GM18951 (cell line): ENCODE results near the gene RAB9B.

ENCODE experiments used
- POLR2A ChIP-seq: IDR thresholded peaks from 4 replicates; pipeline ENCODE4 v1.6.1; 2011; ENCODE audit warnings: mild to moderate bottlenecking; ENCODE audit not compliant: insufficient read length, insufficient read depth; ENCODE audit errors: extremely low read depth
- in situ Hi-C: fragments of 300-500 bp; cut with MboI; formaldehyde crosslinking; loops from one replicate; pipeline ENCODE4 v1.12.0; 2022; ENCODE audit warnings: low sequenced_read_pairs, mixed read lengths, inconsistent platforms; ENCODE audit not compliant: unreplicated experiment

Gene RAB9B

GRCh38 chrX:103831342-103831802, 685 bp downstream of the RAB9B start:
- in situ Hi-C loops, result loop anchor here (25.0 kb wide), 1 partner anchor 306 kb away; no protein-coding TSS in a partner anchor

DNA sequence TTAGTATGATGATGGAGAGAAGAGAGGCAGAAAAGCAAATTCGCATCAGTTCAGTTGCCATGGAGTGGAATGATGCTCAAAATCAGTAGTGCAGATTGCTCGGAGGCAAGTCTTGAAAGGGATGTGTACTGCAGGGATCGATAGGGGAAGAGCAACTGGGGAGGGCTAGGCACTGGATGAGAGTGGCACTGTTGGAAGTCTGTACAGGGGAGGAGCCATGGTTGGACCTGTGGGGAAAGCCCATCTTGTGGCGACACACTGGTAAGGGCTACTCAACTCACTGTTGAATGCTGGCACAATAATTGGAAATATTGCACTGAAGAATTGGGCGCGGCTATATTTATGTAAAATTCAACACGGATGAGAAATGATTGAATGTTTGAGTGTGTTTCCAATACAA, 1.2 kb downstream of the RAB9B start:
- in situ Hi-C loops, result loop anchor here (25.0 kb wide), 1 partner anchor 306 kb away; no protein-coding TSS in a partner anchor
- no peak for TF ChIP-seq POLR2A

More at GRCh38 chrX:103831342-103831802, 685 bp downstream of the RAB9B start:
- TF ChIP-seq POLR2A, result no peak

GRCh38 chrX:103828529-103828928, 3.5 kb downstream of the RAB9B start:
- in situ Hi-C loops, result loop anchor here (25.0 kb wide), 1 partner anchor 309 kb away; no protein-coding TSS in a partner anchor
- no peak for TF ChIP-seq POLR2A

DNA sequence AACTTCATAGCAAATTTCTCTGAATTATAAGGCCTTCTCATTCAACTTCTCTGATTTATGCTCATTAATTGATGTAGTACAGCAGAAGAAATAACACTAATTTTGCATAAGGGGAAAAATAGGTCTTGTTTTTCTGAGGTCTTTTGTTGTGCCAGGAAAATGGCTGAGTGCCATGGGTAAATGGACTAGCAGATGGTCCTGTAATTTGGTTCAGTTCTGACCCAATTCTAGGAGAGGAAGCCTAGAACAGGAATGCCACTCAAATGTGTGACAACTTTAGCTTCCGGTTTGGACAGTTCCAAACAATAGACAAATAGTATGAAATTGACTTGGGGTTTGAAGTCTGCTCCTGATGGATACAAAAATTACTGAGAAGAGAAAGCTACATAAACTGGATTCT, 6.2 kb downstream of the RAB9B start:
- TF ChIP-seq POLR2A, result no peak
- in situ Hi-C loops, result loop anchor here (25.0 kb wide), 1 partner anchor 311 kb away; no protein-coding TSS in a partner anchor

DNA sequence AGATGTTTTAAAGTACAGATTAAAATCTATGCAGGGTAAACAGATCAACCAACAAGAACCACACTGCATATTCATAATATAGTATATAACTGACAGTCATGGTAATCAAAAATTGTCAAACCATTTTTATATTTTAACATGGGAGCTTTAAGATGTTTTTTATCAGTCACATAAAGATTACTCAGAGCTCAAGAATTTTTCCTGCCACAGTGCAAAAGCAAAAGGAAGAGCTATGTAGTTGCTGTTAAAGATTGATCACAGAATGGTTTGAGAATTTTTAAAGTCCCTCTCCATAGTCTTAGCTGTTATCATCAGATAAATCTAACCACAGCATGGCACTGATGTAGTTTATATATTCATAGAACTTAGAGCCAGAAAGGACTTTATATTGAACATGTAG, 8.5 kb downstream of the RAB9B start:
- TF ChIP-seq POLR2A, result no peak
- in situ Hi-C loops, result loop anchor here (25.0 kb wide), 1 partner anchor 286 kb away; no protein-coding TSS in a partner anchor

- in situ Hi-C loops, result loop anchor here (25.0 kb wide), 1 partner anchor 284 kb away; no protein-coding TSS in a partner anchor
Measured at GRCh38 chrX:103820802-103821201, 11.3 kb downstream of the RAB9B start.

DNA sequence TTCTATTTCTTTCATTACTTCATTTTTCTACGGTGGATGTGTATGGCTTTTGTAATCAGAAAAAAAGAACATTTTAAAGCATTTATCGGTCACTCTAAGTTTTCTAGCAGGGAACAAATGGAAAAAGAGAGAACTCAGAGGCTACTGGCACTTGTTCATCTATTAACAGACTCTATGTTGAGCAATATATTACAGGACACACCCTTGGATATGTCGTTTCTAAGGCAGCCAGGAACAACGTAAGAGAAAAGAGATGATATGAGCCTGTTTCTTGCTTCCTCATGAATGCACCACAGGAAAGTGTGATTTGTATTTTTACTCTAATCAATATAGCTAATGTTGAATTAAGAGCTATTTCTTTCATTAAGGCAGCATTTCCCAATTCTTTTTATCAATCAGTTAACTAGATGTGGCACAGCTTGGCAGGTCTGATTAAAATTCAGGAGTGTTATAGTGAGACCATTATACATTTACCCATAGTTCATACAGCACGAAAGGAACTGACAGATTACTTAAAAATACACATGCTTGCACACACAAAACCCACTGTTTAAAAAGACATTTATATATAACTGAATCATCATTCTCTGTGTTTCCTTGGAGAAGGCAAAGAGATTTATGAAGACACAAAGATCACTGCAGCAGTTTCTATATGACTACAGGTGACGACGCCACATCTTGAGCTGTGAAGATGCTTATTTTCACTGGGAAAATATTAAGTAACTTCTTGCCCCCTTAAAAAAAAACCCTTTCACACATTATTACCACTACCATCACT, 13.0 kb downstream of the RAB9B start:
- in situ Hi-C loops, result loop anchor here (25.0 kb wide), 1 partner anchor 282 kb away; no protein-coding TSS in a partner anchor
- TF ChIP-seq POLR2A, result no peak

DNA sequence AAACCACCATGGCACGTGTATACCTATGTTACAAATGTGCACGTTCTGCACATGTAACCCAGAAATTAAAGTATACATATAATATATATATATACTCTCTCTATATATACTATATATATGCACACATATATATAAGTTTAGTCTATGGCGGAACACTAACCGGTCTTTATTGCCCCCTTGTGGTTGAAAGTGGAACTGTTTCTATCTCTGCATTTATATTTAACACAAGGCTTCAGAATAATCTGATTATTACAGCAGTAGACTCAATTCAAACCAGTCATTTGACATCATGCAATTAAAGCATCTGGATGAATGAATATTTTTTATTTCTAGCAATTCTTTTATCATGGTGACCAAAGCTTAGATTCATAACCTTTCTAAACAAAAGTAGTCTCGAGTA, 14.6 kb downstream of the RAB9B start:
- in situ Hi-C loops, result loop anchor here (25.0 kb wide), 1 partner anchor 280 kb away; no protein-coding TSS in a partner anchor
- no peak for TF ChIP-seq POLR2A

GRCh38 chrX:103817101-103817500, 15.0 kb downstream of the RAB9B start:
- in situ Hi-C loops, result loop anchor here (25.0 kb wide), 1 partner anchor 280 kb away; no protein-coding TSS in a partner anchor

DNA sequence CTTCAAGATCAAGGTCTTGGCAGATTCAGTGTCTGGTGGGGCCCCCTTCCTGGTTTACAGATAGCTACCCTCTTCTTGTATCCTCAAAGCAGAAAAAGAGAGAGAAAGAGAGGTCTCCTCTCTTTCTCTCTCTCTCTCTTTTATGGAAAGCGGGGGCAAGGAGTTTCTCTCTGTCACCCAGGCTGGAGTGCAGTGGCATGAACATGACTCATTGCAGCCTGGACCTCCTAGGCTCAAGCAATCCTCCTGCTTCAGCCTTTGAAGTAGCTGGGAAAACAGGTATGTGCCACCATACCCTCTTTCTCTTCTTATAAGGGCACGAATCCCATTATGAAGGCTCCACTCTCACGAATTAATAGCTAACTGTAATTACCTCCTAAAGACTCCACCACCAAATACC, 20.2 kb downstream of the RAB9B start:
- no peak for TF ChIP-seq POLR2A

DNA sequence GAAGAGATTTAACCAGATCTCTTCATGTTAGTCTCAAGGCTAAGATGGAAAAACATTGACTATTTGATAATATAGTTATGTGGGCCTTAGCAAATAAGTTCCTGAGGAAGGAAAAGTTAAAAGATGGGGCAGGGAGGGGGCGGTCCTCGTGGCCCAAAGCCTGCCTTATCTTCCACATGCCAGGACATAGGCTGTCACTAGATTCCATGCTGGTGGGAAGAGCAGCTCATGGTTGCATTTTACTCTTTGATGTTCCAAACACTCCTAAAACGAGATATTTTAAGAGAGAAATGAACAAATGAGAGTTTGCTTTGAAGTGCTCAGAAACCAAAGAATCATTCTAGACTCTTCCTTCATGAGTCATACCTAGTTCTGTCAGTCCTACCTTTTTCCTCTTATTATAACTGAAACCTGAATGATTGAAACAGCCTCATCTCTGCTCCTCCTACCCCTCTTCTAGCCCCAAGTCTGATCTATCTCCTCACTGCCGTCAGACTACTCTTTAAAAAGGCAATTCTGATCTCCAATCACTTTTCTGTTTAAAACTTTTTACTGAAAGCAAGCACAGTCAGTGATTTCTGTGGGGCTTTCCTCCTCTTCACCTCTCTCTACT, 25.1 kb downstream of the RAB9B start:
- TF ChIP-seq POLR2A, result no peak
- in situ Hi-C loops, result loop anchor here (25.0 kb wide), 1 partner anchor 270 kb away; no protein-coding TSS in a partner anchor

More for the DNA sequence above, 20.2 kb downstream of the RAB9B start:
- in situ Hi-C loops, result loop anchor here (25.0 kb wide), 1 partner anchor 275 kb away; no protein-coding TSS in a partner anchor

- no peak for TF ChIP-seq POLR2A
- in situ Hi-C loops, result loop anchor here (25.0 kb wide), 1 partner anchor 269 kb away; no protein-coding TSS in a partner anchor
Measured at GRCh38 chrX:103805860-103806259, 26.2 kb downstream of the RAB9B start.

DNA sequence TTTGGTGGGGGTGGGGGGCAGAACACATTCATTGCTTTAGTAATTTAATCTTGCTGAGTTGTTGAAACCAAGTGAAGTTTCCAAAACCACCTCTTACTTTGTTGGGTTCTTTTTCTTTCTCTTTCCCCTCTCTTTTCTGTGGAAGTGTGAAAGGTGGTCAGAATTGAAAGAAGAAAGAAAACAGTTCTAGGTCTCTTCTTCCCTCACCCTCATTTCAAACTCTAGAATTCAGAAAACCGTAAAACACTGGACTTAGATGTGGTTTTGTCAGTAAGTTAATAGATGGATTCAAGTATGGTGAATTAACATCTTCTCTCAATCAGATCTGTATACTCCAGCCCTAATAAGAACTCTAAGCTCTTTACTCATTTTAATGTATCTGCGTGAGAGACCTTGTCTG, 31.7 kb downstream of the RAB9B start:
- in situ Hi-C loops, result loop anchor here (25.0 kb wide), 1 partner anchor 263 kb away; no protein-coding TSS in a partner anchor

More for the DNA sequence above, 31.7 kb downstream of the RAB9B start:
- no peak for TF ChIP-seq POLR2A
